Measurements from ENCODE around the gene NR1H3.

NR1H3 gene

GRCh38 chr11:47272706-47273105, 14.9 kb downstream of the NR1H3 start:
- peaks cover 34% of the 10 kb centered on the region for H3K36me3 ChIP-seq (replicated peaks)
- H3K27me3 ChIP-seq (replicated peaks) = no peaks in the 10 kb centered on the region
- TF ChIP-seq, protein P1, sequence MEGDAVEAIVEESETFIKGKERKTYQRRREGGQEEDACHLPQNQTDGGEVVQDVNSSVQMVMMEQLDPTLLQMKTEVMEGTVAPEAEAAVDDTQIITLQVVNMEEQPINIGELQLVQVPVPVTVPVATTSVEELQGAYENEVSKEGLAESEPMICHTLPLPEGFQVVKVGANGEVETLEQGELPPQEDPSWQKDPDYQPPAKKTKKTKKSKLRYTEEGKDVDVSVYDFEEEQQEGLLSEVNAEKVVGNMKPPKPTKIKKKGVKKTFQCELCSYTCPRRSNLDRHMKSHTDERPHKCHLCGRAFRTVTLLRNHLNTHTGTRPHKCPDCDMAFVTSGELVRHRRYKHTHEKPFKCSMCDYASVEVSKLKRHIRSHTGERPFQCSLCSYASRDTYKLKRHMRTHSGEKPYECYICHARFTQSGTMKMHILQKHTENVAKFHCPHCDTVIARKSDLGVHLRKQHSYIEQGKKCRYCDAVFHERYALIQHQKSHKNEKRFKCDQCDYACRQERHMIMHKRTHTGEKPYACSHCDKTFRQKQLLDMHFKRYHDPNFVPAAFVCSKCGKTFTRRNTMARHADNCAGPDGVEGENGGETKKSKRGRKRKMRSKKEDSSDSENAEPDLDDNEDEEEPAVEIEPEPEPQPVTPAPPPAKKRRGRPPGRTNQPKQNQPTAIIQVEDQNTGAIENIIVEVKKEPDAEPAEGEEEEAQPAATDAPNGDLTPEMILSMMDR (IDR thresholded peaks at IDR 0.05; ENCODE audit: low read depth, low read length, missing control alignments) = no peak
- no peak for DNase-seq
- no peak overlapping the region for H3K4me3 ChIP-seq (ENCODE audit: low read depth, low read length)
- H3K27ac ChIP-seq = no peak overlapping the region
- in situ Hi-C loops (cut with HindIII; ENCODE audit: low pct_ligation_motif_present, low sequenced_read_pairs) = no loop called here

DNA sequence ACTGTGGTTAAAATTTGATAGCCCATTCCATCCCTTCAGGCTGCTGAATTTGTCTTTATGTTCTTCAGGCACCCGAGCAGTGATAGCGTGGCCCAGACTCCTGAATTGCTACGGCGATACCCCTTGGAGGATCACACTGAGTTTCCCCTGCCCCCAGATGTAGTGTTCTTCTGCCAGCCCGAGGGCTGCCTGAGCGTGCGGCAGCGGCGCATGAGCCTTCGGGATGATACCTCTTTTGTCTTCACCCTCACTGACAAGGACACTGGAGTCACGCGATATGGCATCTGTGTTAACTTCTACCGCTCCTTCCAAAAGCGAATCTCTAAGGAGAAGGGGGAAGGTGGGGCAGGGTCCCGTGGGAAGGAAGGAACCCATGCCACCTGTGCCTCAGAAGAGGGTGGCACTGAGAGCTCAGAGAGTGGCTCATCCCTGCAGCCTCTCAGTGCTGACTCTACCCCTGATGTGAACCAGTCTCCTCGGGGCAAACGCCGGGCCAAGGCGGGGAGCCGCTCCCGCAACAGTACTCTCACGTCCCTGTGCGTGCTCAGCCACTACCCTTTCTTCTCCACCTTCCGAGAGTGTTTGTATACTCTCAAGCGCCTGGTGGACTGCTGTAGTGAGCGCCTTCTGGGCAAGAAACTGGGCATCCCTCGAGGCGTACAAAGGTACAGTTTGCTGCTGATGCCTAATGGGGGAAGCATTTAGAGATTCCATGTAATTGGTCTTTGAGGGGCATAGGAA, 16.9 kb downstream of the NR1H3 start:
- H3K4me3 ChIP-seq (ENCODE audit: low read depth, low read length) = no peak overlapping the region
- no peak overlapping the region for H3K27ac ChIP-seq
- peaks cover 50% of the 10 kb centered on the region for H3K36me3 ChIP-seq (replicated peaks)
- H3K27me3 ChIP-seq (replicated peaks) = no peaks in the 10 kb centered on the region
- DNase-seq = no peak
- TF ChIP-seq, protein P1 (IDR thresholded peaks at IDR 0.05; ENCODE audit: low read depth, low read length, missing control alignments) = no peak
- in situ Hi-C loops (cut with HindIII; ENCODE audit: low pct_ligation_motif_present, low sequenced_read_pairs) = no loop called here

DNA sequence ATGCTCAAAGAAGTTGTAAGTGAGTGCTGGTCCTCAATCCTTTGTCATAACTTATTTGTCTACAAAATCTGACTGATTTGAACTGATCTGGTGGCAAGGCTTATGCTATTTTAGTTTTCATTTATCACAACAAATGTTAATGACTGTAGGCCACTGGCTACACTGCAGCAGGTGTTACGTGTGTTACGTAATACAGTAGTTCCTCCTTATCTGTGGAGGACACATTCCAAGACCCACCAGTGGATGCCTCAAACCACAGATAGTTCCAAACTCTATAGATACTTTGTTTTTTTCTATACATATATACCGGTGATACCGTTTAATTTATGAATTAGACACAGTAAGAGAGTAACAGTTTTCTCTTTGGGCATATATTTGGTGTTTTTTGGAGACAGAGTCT, 19.1 kb downstream of the NR1H3 start:
- TF ChIP-seq, protein P1 (IDR thresholded peaks at IDR 0.05; ENCODE audit: low read depth, low read length, missing control alignments) = no peak
- no peak for DNase-seq
- in situ Hi-C loops (cut with HindIII; ENCODE audit: low pct_ligation_motif_present, low sequenced_read_pairs) = no loop called here
- Histone ChIP-seq H3K36me3 (replicated peaks) (peaks cover 67% of the 10 kb centered on the region), H3K4me3 (ENCODE audit: low read depth, low read length) (no peak overlapping the region), H3K27me3 (replicated peaks) (no peaks in the 10 kb centered on the region), H3K27ac (no peak overlapping the region)

GRCh38 chr11:47278058-47278457, 20.3 kb downstream of the NR1H3 start:
- in situ Hi-C loops (cut with HindIII; ENCODE audit: low pct_ligation_motif_present, low sequenced_read_pairs) = no loop called here
- no peak for DNase-seq
- no peak overlapping the region for H3K4me3 ChIP-seq (ENCODE audit: low read depth, low read length)
- H3K36me3 ChIP-seq (replicated peaks) = peaks cover 78% of the 10 kb centered on the region
- no peak overlapping the region for H3K27ac ChIP-seq
- TF ChIP-seq, protein P1 (IDR thresholded peaks at IDR 0.05; ENCODE audit: low read depth, low read length, missing control alignments) = no peak
- H3K27me3 ChIP-seq (replicated peaks) = no peaks in the 10 kb centered on the region

DNA sequence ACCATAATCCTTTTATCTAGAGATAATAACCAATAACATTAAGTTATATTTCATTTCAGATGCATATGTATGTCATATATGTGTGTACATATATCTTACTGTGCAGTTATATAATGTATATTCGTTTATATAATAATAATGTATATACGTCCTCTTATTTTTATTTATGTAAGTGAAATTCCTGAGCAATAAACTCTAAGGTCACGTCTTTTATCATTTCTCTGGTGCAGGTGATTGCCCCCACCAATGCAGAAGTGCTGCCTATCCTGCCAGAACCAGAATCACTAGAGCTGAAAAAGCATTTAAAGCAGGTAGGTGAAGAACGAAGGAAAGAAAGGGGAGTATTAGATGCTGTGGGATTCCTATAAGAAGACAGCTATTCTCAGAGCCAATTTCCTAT, 21.0 kb downstream of the NR1H3 start:
- in situ Hi-C loops (cut with HindIII; ENCODE audit: low pct_ligation_motif_present, low sequenced_read_pairs) = no loop called here
- Histone ChIP-seq H3K27me3 (replicated peaks) (no peaks in the 10 kb centered on the region), H3K36me3 (replicated peaks) (peaks cover 80% of the 10 kb centered on the region), H3K27ac (no peak overlapping the region), H3K4me3 (ENCODE audit: low read depth, low read length) (no peak overlapping the region)
- DNase-seq = no peak
- TF ChIP-seq, protein P1 (IDR thresholded peaks at IDR 0.05; ENCODE audit: low read depth, low read length, missing control alignments) = no peak

DNA sequence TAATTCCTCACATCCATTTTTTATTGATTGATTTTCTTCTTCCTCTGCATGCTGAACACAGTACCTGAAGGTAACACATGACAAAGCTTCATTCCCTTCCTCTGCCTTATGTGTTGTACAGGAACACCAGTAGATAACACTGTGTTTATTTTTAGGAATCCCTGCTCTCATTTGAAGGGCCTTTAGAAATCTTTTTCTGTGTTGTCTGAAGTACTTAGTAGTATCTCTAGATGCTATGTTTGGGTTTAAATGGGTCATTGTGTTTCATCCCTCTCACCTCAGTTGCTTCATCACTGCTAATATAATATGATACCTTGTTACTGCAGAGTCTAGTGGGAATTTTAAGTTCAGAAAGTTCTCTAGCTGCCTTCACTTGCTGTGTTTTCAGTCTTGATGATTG, 22.3 kb downstream of the NR1H3 start:
- in situ Hi-C loops (cut with HindIII; ENCODE audit: low pct_ligation_motif_present, low sequenced_read_pairs) = no loop called here
- TF ChIP-seq, protein P1 (IDR thresholded peaks at IDR 0.05; ENCODE audit: low read depth, low read length, missing control alignments) = no peak
- peaks cover 86% of the 10 kb centered on the region for H3K36me3 ChIP-seq (replicated peaks)
- no peaks in the 10 kb centered on the region for H3K27me3 ChIP-seq (replicated peaks)
- no peak overlapping the region for H3K4me3 ChIP-seq (ENCODE audit: low read depth, low read length)
- no peak overlapping the region for H3K27ac ChIP-seq
- no peak for DNase-seq

Measured in brain microvascular endothelial cell (primary cell).